ENCODE results near the gene EVI2A.

EVI2A gene

GRCh38 chr17:31283841-31284240, 37.6 kb downstream of the EVI2A start:
- Histone ChIP-seq H4K20me1 (ENCODE audit: insufficient read depth, low read length) (no peaks in the 10 kb centered on the region), H2AFZ (ENCODE audit: low read depth, low read length) (no peak overlapping the region), H3K27ac (ENCODE audit: low read length) (no peak overlapping the region), H3K4me3 (ENCODE audit: low read depth in 1 of 2, low read length in 2 of 2) (no peak overlapping the region), H3K9me3 (ENCODE audit: insufficient read depth, low read length, severe bottlenecking) (no peaks in the 10 kb centered on the region), H3K4me2 (ENCODE audit: insufficient read depth, low read length) (no peak overlapping the region), H3K27me3 (ENCODE audit: insufficient read depth, low read length, poor library complexity) (no peaks in the 10 kb centered on the region), H3K79me2 (ENCODE audit: insufficient read depth, low read length) (no peaks in the 10 kb centered on the region), H3K4me1 (ENCODE audit: insufficient read depth, low read length) (no peaks in the 10 kb centered on the region), H3K9ac (ENCODE audit: low read depth, low read length) (no peak overlapping the region), H3K36me3 (ENCODE audit: insufficient read depth, low read length) (peaks cover 17% of the 10 kb centered on the region)
- TF ChIP-seq CTCF (IDR thresholded peaks at IDR 0.05; ENCODE audit: borderline replicate concordance, extremely low read depth, low read length, poor library complexity, severe bottlenecking) (no peak), EZH2 (IDR thresholded peaks at IDR 0.05; ENCODE audit: borderline replicate concordance, low read depth, low read length, severe bottlenecking) (no peak)
- DNase-seq, result no peak
- ATAC-seq (ENCODE audit: insufficient read depth, low read depth), result no peak

- H3K36me3 ChIP-seq (ENCODE audit: insufficient read depth, low read length), result peaks cover 25% of the 10 kb centered on the region
- H3K4me3 ChIP-seq (ENCODE audit: low read depth in 1 of 2, low read length in 2 of 2), result no peak overlapping the region
- ATAC-seq (ENCODE audit: insufficient read depth, low read depth) (no peak), DNase-seq (no peak)
- no peak overlapping the region for H2AFZ ChIP-seq (ENCODE audit: low read depth, low read length)
- TF ChIP-seq EZH2 (IDR thresholded peaks at IDR 0.05; ENCODE audit: borderline replicate concordance, low read depth, low read length, severe bottlenecking), result no peak
- TF ChIP-seq CTCF (IDR thresholded peaks at IDR 0.05; ENCODE audit: borderline replicate concordance, extremely low read depth, low read length, poor library complexity, severe bottlenecking), result no peak
- no peaks in the 10 kb centered on the region for H4K20me1 ChIP-seq (ENCODE audit: insufficient read depth, low read length)
- no peaks in the 10 kb centered on the region for H3K79me2 ChIP-seq (ENCODE audit: insufficient read depth, low read length)
- no peaks in the 10 kb centered on the region for H3K4me1 ChIP-seq (ENCODE audit: insufficient read depth, low read length)
- no peak overlapping the region for H3K4me2 ChIP-seq (ENCODE audit: insufficient read depth, low read length)
- H3K27me3 ChIP-seq (ENCODE audit: insufficient read depth, low read length, poor library complexity), result no peaks in the 10 kb centered on the region
- no peak overlapping the region for H3K27ac ChIP-seq (ENCODE audit: low read length)
- H3K9ac ChIP-seq (ENCODE audit: low read depth, low read length), result no peak overlapping the region
- no peaks in the 10 kb centered on the region for H3K9me3 ChIP-seq (ENCODE audit: insufficient read depth, low read length, severe bottlenecking)
Measured at GRCh38 chr17:31281061-31281460, 40.4 kb downstream of the EVI2A start.

- peaks cover 31% of the 10 kb centered on the region for H3K36me3 ChIP-seq (ENCODE audit: insufficient read depth, low read length)
- H3K79me2 ChIP-seq (ENCODE audit: insufficient read depth, low read length), result no peaks in the 10 kb centered on the region
- no peaks in the 10 kb centered on the region for H3K27me3 ChIP-seq (ENCODE audit: insufficient read depth, low read length, poor library complexity)
- ATAC-seq (ENCODE audit: insufficient read depth, low read depth) (no peak), DNase-seq (no peak)
- no peak overlapping the region for H3K27ac ChIP-seq (ENCODE audit: low read length)
- H2AFZ ChIP-seq (ENCODE audit: low read depth, low read length), result no peak overlapping the region
- no peaks in the 10 kb centered on the region for H3K9me3 ChIP-seq (ENCODE audit: insufficient read depth, low read length, severe bottlenecking)
- no peak overlapping the region for H3K4me2 ChIP-seq (ENCODE audit: insufficient read depth, low read length)
- H4K20me1 ChIP-seq (ENCODE audit: insufficient read depth, low read length), result no peaks in the 10 kb centered on the region
- H3K4me1 ChIP-seq (ENCODE audit: insufficient read depth, low read length), result no peaks in the 10 kb centered on the region
- no peak overlapping the region for H3K4me3 ChIP-seq (ENCODE audit: low read depth in 1 of 2, low read length in 2 of 2)
- no peak overlapping the region for H3K9ac ChIP-seq (ENCODE audit: low read depth, low read length)
- TF ChIP-seq EZH2 (IDR thresholded peaks at IDR 0.05; ENCODE audit: borderline replicate concordance, low read depth, low read length, severe bottlenecking), result no peak
- TF ChIP-seq CTCF (IDR thresholded peaks at IDR 0.05; ENCODE audit: borderline replicate concordance, extremely low read depth, low read length, poor library complexity, severe bottlenecking), result no peak
Measured at GRCh38 chr17:31279401-31279800, 42.0 kb downstream of the EVI2A start.

GRCh38 chr17:31275116-31275515, 46.3 kb downstream of the EVI2A start:
- no peak overlapping the region for H3K27ac ChIP-seq (ENCODE audit: low read length)
- no peak overlapping the region for H2AFZ ChIP-seq (ENCODE audit: low read depth, low read length)
- DNase-seq, result no peak
- H3K36me3 ChIP-seq (ENCODE audit: insufficient read depth, low read length), result peaks cover 46% of the 10 kb centered on the region
- ATAC-seq (ENCODE audit: insufficient read depth, low read depth), result no peak
- no peaks in the 10 kb centered on the region for H3K4me1 ChIP-seq (ENCODE audit: insufficient read depth, low read length)
- no peak overlapping the region for H3K4me2 ChIP-seq (ENCODE audit: insufficient read depth, low read length)
- H3K9ac ChIP-seq (ENCODE audit: low read depth, low read length), result no peak overlapping the region
- no peaks in the 10 kb centered on the region for H4K20me1 ChIP-seq (ENCODE audit: insufficient read depth, low read length)
- no peaks in the 10 kb centered on the region for H3K9me3 ChIP-seq (ENCODE audit: insufficient read depth, low read length, severe bottlenecking)
- H3K79me2 ChIP-seq (ENCODE audit: insufficient read depth, low read length), result no peaks in the 10 kb centered on the region
- H3K27me3 ChIP-seq (ENCODE audit: insufficient read depth, low read length, poor library complexity), result no peaks in the 10 kb centered on the region
- H3K4me3 ChIP-seq (ENCODE audit: low read depth in 1 of 2, low read length in 2 of 2), result no peak overlapping the region
- TF ChIP-seq CTCF (IDR thresholded peaks at IDR 0.05; ENCODE audit: borderline replicate concordance, extremely low read depth, low read length, poor library complexity, severe bottlenecking) (no peak), EZH2 (IDR thresholded peaks at IDR 0.05; ENCODE audit: borderline replicate concordance, low read depth, low read length, severe bottlenecking) (no peak)
